ENCODE results near the gene EXO5. TPM values are rescaled to one million over a fixed set of nuclear protein-coding genes. Genes with fewer than 3 reads are reported as not detected.

The EXO5 gene
- total and polyA plus RNA-seq, 2 of the 13 experiments (the other 11 are each of a cell fraction or from before 2014, with no cell fraction given), result 9.9 to 20.5 TPM

GRCh38 chr1:40531381-40532061, 23.0 kb downstream of the EXO5 start, which contains the start of gene ZNF684 (continued):
- TF ChIP-seq ZBTB43 (CRISPR knock-in tag; conservative IDR thresholded peaks at IDR 0.05) (no peak), ZNF614 (CRISPR knock-in tag; IDR thresholded peaks at IDR 0.05; ENCODE audit: borderline replicate concordance) (no peak), ZBTB42 (CRISPR knock-in tag; IDR thresholded peaks at IDR 0.05) (0 out of 2 replicates have a peak, but pooled peaks have one; percentile 34), ZFP36 (IDR thresholded peaks at IDR 0.05; ENCODE audit: borderline replicate concordance, low read depth, low read length, partially characterized antibody) (no peak), ZNF768 (CRISPR knock-in tag; IDR thresholded peaks at IDR 0.05) (peak; percentile 64), REL (CRISPR knock-in tag; conservative IDR thresholded peaks at IDR 0.05) (no peak), PHF5A (CRISPR knock-in tag; IDR thresholded peaks at IDR 0.05; ENCODE audit: low read depth, unreplicated experiment) (no peak), EZH2 (conservative IDR thresholded peaks at IDR 0.05; ENCODE audit: low read depth, low read length) (no peak), SRSF9 (IDR thresholded peaks at IDR 0.05; ENCODE audit: borderline replicate concordance, insufficient read depth, low read depth, low read length, poor library complexity, severe bottlenecking) (no peak), HNRNPUL1 (IDR thresholded peaks at IDR 0.05; ENCODE audit: low read depth, low read length) (no peak), FOXA3 (CRISPR knock-in tag; IDR thresholded peaks at IDR 0.05) (peak; percentile 46), U2AF1 (optimal IDR thresholded peaks at IDR 0.05; ENCODE audit: low read depth, low read length) (peak; percentile 84), ZNF335 (CRISPR knock-in tag; IDR thresholded peaks at IDR 0.05) (peak; percentile 64; the same call in 1 of the 2 replicates), CBFB (CRISPR knock-in tag; IDR thresholded peaks at IDR 0.05) (peak; percentile 34; the same call in 1 of the 2 replicates), KDM1A (CRISPR knock-in tag; IDR thresholded peaks at IDR 0.05) (no peak), PATZ1 (CRISPR knock-in tag; IDR thresholded peaks at IDR 0.05) (no peak), NFAT5 (CRISPR knock-in tag; IDR thresholded peaks at IDR 0.05) (no peak), HMGXB4 (CRISPR knock-in tag; IDR thresholded peaks at IDR 0.05; ENCODE audit: borderline replicate concordance in 1 of 2, low read depth in 1 of 2) (peak in 1 of 2 experiments; percentile 23; a peak in 2 of 4 replicates), YEATS4 (CRISPR knock-in tag; IDR thresholded peaks at IDR 0.05; ENCODE audit: borderline replicate concordance) (peak; percentile 66; the same call in 1 of the 2 replicates)
